Thyroid gland (tissue), 4 donors: ENCODE results near the gene RNF123. TPM values are rescaled to one million over a fixed set of nuclear protein-coding genes. Genes with fewer than 3 reads are reported as not detected.

Source experiments
- DNase-seq, 2 donors: peaks; one replicate each; pipeline ENCODE4 v3.0.0-alpha.2; 2019
- H3K27ac ChIP-seq, 3 donors: fragments of 200-600 bp; sonication (generic); 1 replicate in 2 of 3; 2 replicates in 1 of 3; pipeline ENCODE4 v1.5.1; 2016 to 2019; ENCODE audit warnings: mild to moderate bottlenecking in 1 of 3, moderate library complexity in 1 of 3
- H3K27me3 ChIP-seq: fragments of 200-600 bp; sonication (generic); one replicate; pipeline ENCODE4 v1.5.1; 2019
- H3K36me3 ChIP-seq, 2 donors: fragments of 200-600 bp; sonication (generic); one replicate each; pipeline ENCODE4 v1.5.1; 2016 to 2019
- H3K4me1 ChIP-seq, 2 donors: fragments of 200-600 bp; sonication (generic); one replicate each; pipeline ENCODE4 v1.5.1; 2017 to 2019
- H3K4me3 ChIP-seq, 3 donors: fragments of 200-600 bp; sonication (generic); replicated peaks in 1 of 3; 1 replicate in 2 of 3; 2 replicates in 1 of 3; pipeline ENCODE4 v1.5.1; 2016; ENCODE audit warnings: mild to moderate bottlenecking in 1 of 3
- H3K9me3 ChIP-seq: fragments of 200-600 bp; sonication (generic); one replicate; pipeline ENCODE4 v1.5.1; 2017
- CTCF ChIP-seq, 6 experiments: fragments of 200-600 bp in 3 of 6; fragments of 450-650 bp in 3 of 6; sonication (generic) in 3 of 6; IDR thresholded peaks; one replicate each; pipeline ENCODE4 v1.5.1; 2016 to 2019; ENCODE audit warnings: antibody characterized with exemption in 6 of 6, mild to moderate bottlenecking in 2 of 6, inconsistent platforms in 1 of 6, moderate library complexity in 1 of 6
- POLR2A ChIP-seq, 2 donors: fragments of 450-650 bp; IDR thresholded peaks; one replicate each; pipeline ENCODE4 v1.6.1; 2017; ENCODE audit warnings: antibody characterized with exemption in 2 of 2, mild to moderate bottlenecking in 2 of 2, moderate library complexity in 1 of 2
- WGBS, 2 donors: methylation state at CpG; one replicate each; pipeline ENCODE4 v1.1.5; 2017; 5-methylcytosine and 5-hydroxymethylcytosine counted together
- intact Hi-C: fragments of 100-400 bp; cut with DNase I; formaldehyde crosslinking; loops from one replicate; pipeline ENCODE4 v1.15.1; 2023
- total RNA-seq, 4 donors: library from RNA; depleted of rRNA; stranded (reverse); fragments of >200 nt; gene quantifications; one replicate each; pipeline ENCODE4 v1.2.3, GENCODE V29; 2016

Gene RNF123
- total RNA-seq, 4 donors from 2014 or later, result 25.9 to 36.8 (median 33.5) TPM

GRCh38 chr3:49650177-49650576 is 39.2 kb upstream of the RNF123 start:
- Histone ChIP-seq H3K36me3 (no peaks in the 10 kb centered on the region), H3K9me3 (no peaks in the 10 kb centered on the region), H3K4me1 (peaks cover 0 to 14% of the 10 kb centered on the region in 2 donors), H3K27ac (no peak overlapping the region), H3K4me3 (no peak overlapping the region), H3K27me3 (no peaks in the 10 kb centered on the region)
- WGBS, 2 donors, result 64 to 86% methylated on average over 1 of the region's 1 CpG
- DNase-seq, result no peak
- TF ChIP-seq POLR2A (IDR thresholded peaks at IDR 0.05), result no peak
- no peak for TF ChIP-seq CTCF (IDR thresholded peaks at IDR 0.05)
- intact Hi-C loops, result no loop called here

- intact Hi-C loops, result no loop called here
- Histone ChIP-seq H3K36me3 (no peaks in the 10 kb centered on the region), H3K4me1 (peaks cover 0 to 14% of the 10 kb centered on the region in 2 donors), H3K4me3 (no peak overlapping the region), H3K27me3 (no peaks in the 10 kb centered on the region), H3K27ac (no peak overlapping the region), H3K9me3 (no peaks in the 10 kb centered on the region)
- TF ChIP-seq CTCF (IDR thresholded peaks at IDR 0.05) (no peak), POLR2A (IDR thresholded peaks at IDR 0.05) (no peak)
- WGBS, 2 donors, result 78 to 81% methylated on average over 8 of the region's 8 CpGs
- no peak for DNase-seq
Observed at GRCh38 chr3:49650637-49651036, 38.7 kb upstream of the RNF123 start.

- intact Hi-C loops, result no loop called here
- no peaks in the 10 kb centered on the region for H3K36me3 ChIP-seq
- no peaks in the 10 kb centered on the region for H3K9me3 ChIP-seq
- H3K27me3 ChIP-seq, result no peaks in the 10 kb centered on the region
- H3K4me3 ChIP-seq, result no peak overlapping the region
- 87 to 90% methylated on average over 15 to 35 of the region's 36 CpGs for WGBS, 2 donors
- no peak for DNase-seq
- H3K27ac ChIP-seq, result no peak overlapping the region
- TF ChIP-seq CTCF (IDR thresholded peaks at IDR 0.05), result no peak
- TF ChIP-seq POLR2A (IDR thresholded peaks at IDR 0.05), result no peak
- H3K4me1 ChIP-seq, result peaks cover 0 to 14% of the 10 kb centered on the region in 2 donors
Observed at GRCh38 chr3:49652218-49652902, 37.0 kb upstream of the RNF123 start.

- Histone ChIP-seq H3K36me3 (no peaks in the 10 kb centered on the region), H3K27ac (no peak overlapping the region), H3K4me3 (no peak overlapping the region), H3K27me3 (no peaks in the 10 kb centered on the region), H3K4me1 (peaks cover 0 to 9% of the 10 kb centered on the region in 2 donors), H3K9me3 (no peaks in the 10 kb centered on the region)
- TF ChIP-seq POLR2A (IDR thresholded peaks at IDR 0.05) (no peak), CTCF (IDR thresholded peaks at IDR 0.05) (no peak)
- 83% methylated on average over 9 to 17 of the region's 21 CpGs for WGBS, 2 donors
- intact Hi-C loops, result no loop called here
- DNase-seq, result no peak
Observed at GRCh38 chr3:49652903-49653415, 36.4 kb upstream of the RNF123 start.

- WGBS, 2 donors, result 66 to 79% methylated on average over 6 to 8 of the region's 8 CpGs
- no peak for TF ChIP-seq CTCF (IDR thresholded peaks at IDR 0.05)
- intact Hi-C loops, result no loop called here
- Histone ChIP-seq H3K27ac (no peak overlapping the region), H3K9me3 (no peaks in the 10 kb centered on the region), H3K4me3 (no peak overlapping the region), H3K27me3 (no peaks in the 10 kb centered on the region), H3K4me1 (peaks cover 0 to 3% of the 10 kb centered on the region in 2 donors), H3K36me3 (no peaks in the 10 kb centered on the region)
- DNase-seq, result no peak
Observed at GRCh38 chr3:49653621-49654020, 35.7 kb upstream of the RNF123 start.
